ENCODE results near the gene RCSD1. TPM values are rescaled to one million over a fixed set of nuclear protein-coding genes. Genes with fewer than 3 reads are reported as not detected.

Gene RCSD1
- total and polyA plus RNA-seq, 2 of the 13 experiments (the other 11 are each of a cell fraction or from before 2014, with no cell fraction given), result not detected

- BruUV-seq (replicated peaks), result no TSS peak
- H2AFZ ChIP-seq (ENCODE audit: low read length), result no peak overlapping the region
- no peak overlapping the region for H3K4me3 ChIP-seq (replicated peaks in 1 of 3; ENCODE audit: insufficient read depth in 1 of 3, low read depth in 2 of 3, low read length in 3 of 3)
- FAIRE-seq (no peak), ATAC-seq (no peak), DNase-seq (ENCODE audit: low spot score) (no peak)
- H4K20me1 ChIP-seq (ENCODE audit: insufficient read depth, low read length), result no peaks in the 10 kb centered on the region
- H3K4me1 ChIP-seq (ENCODE audit: insufficient read depth, low read length), result no peaks in the 10 kb centered on the region
- CTCF ChIA-PET (ENCODE audit: low intra/inter-chr PET ratio, low total read pairs), result no interaction called here
- H3K79me2 ChIP-seq (ENCODE audit: insufficient read depth, low read length), result no peaks in the 10 kb centered on the region
- H3K36me3 ChIP-seq (replicated peaks in 1 of 2; ENCODE audit: control insufficient read depth in 1 of 2, insufficient read depth in 2 of 2, low read length in 2 of 2), result no peaks in the 10 kb centered on the region
- POLR2A ChIA-PET, result no interaction called here
- WGBS (ENCODE audit: low lambda C conversion rate), result 9% methylated on average over 3 of the region's 3 CpGs
- intact Hi-C loops (cut with micrococcal nuclease; ENCODE audit: unreplicated experiment), result no loop called here
- in situ Hi-C loops (cut with HindIII; ENCODE audit: extremely low pct_ligation_motif_present, low pct_unique_long_range_greater_than_20kb), result no loop called here
- no peak overlapping the region for H3K9ac ChIP-seq (ENCODE audit: insufficient read depth, low read depth, low read length)
- peaks cover 0 to 8% of the 10 kb centered on the region in 2 experiments; a peak in 2 of 5 replicates for H3K27me3 ChIP-seq (ENCODE audit: control insufficient read depth in 1 of 2, insufficient read depth in 2 of 2, low read length in 2 of 2)
- TF ChIP-seq SMARCC2 (IDR thresholded peaks at IDR 0.05) (no peak), POGK (CRISPR knock-in tag; conservative IDR thresholded peaks at IDR 0.05) (no peak), SOX13 (IDR thresholded peaks at IDR 0.05) (no peak), SOX13 (CRISPR knock-in tag; conservative IDR thresholded peaks at IDR 0.05 in 1 of 2, IDR thresholded peaks at IDR 0.05 in 1 of 2) (no peak), HNF4G (IDR thresholded peaks at IDR 0.05; ENCODE audit: borderline replicate concordance, low read depth, low read length) (no peak), HNF4G (CRISPR knock-in tag; IDR thresholded peaks at IDR 0.05; ENCODE audit: borderline replicate concordance, low read depth) (no peak)
- H3K27ac ChIP-seq (ENCODE audit: extremely low read length, insufficient read depth, low read length), result no peak overlapping the region
- H3K4me2 ChIP-seq (ENCODE audit: low read depth, low read length), result no peak overlapping the region
- no peaks in the 10 kb centered on the region for H3K9me3 ChIP-seq (ENCODE audit: low read length)
Observed at GRCh38 chr1:167643441-167643840, 13.4 kb downstream of the RCSD1 start.

- H3K4me2 ChIP-seq (ENCODE audit: low read depth, low read length), result no peak overlapping the region
- CTCF ChIA-PET (ENCODE audit: low intra/inter-chr PET ratio, low total read pairs), result no interaction called here
- no peak for DNase-seq (ENCODE audit: low spot score)
- no peaks in the 10 kb centered on the region for H3K36me3 ChIP-seq (replicated peaks in 1 of 2; ENCODE audit: control insufficient read depth in 1 of 2, insufficient read depth in 2 of 2, low read length in 2 of 2)
- intact Hi-C loops (cut with micrococcal nuclease; ENCODE audit: unreplicated experiment) (no loop called here), in situ Hi-C loops (cut with HindIII; ENCODE audit: extremely low pct_ligation_motif_present, low pct_unique_long_range_greater_than_20kb) (no loop called here)
- H4K20me1 ChIP-seq (ENCODE audit: insufficient read depth, low read length), result no peaks in the 10 kb centered on the region
- POLR2A ChIA-PET, result no interaction called here
- no peak overlapping the region for H3K9ac ChIP-seq (ENCODE audit: insufficient read depth, low read depth, low read length)
- 39% methylated on average over 4 of the region's 4 CpGs for WGBS (ENCODE audit: low lambda C conversion rate)
- no peak overlapping the region for H3K4me3 ChIP-seq (replicated peaks in 1 of 3; ENCODE audit: insufficient read depth in 1 of 3, low read depth in 2 of 3, low read length in 3 of 3)
- no peaks in the 10 kb centered on the region for H3K9me3 ChIP-seq (ENCODE audit: low read length)
- H3K27me3 ChIP-seq (ENCODE audit: control insufficient read depth in 1 of 2, insufficient read depth in 2 of 2, low read length in 2 of 2), result peaks cover 0 to 12% of the 10 kb centered on the region in 2 experiments; a peak in 3 of 5 replicates
- no peaks in the 10 kb centered on the region for H3K79me2 ChIP-seq (ENCODE audit: insufficient read depth, low read length)
- H3K4me1 ChIP-seq (ENCODE audit: insufficient read depth, low read length), result no peaks in the 10 kb centered on the region
- no TSS peak for BruUV-seq (replicated peaks)
- FAIRE-seq, result no peak
- no peak overlapping the region for H3K27ac ChIP-seq (ENCODE audit: extremely low read length, insufficient read depth, low read length)
- H2AFZ ChIP-seq (ENCODE audit: low read length), result no peak overlapping the region
- no peak for ATAC-seq
- TF ChIP-seq TMF1 (CRISPR knock-in tag; IDR thresholded peaks at IDR 0.05; ENCODE audit: low read depth) (no peak), CENPT (CRISPR knock-in tag; IDR thresholded peaks at IDR 0.05; ENCODE audit: low read depth) (no peak), ZNF687 (CRISPR knock-in tag; IDR thresholded peaks at IDR 0.05) (no peak), DBP (CRISPR knock-in tag; IDR thresholded peaks at IDR 0.05; ENCODE audit: not compliant biosample characterization) (no peak), ZBTB25 (CRISPR knock-in tag; IDR thresholded peaks at IDR 0.05) (no peak)
Observed at GRCh38 chr1:167644551-167644950, 14.5 kb downstream of the RCSD1 start.
